ENCODE results near the gene ORC1. TPM values are rescaled to one million over a fixed set of nuclear protein-coding genes. Genes with fewer than 3 reads are reported as not detected.

ORC1 gene
- total RNA-seq, 4 donors from 2014 or later = 0.25 to 1.6 (median 0.92) TPM

DNA sequence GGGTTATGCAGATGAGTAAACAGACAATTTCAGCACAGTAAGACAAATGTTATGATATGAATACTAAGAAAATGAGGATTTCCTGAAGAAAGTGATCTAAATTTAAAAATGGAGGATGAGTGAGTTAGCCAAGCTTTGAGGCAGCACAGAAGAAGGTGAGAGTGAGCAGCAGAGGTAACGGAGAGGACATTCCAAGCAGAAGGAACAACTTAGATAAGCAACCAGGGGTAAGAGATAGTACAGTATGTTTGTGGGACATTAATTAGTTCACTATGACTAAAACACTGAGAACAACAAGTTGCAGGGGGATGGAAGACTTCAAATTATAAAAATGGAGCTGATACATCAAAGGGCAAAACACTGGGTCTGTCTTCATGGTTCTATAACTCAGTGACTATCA lies 22.9 kb upstream of the ORC1 start:
- TF ChIP-seq, protein P1, sequence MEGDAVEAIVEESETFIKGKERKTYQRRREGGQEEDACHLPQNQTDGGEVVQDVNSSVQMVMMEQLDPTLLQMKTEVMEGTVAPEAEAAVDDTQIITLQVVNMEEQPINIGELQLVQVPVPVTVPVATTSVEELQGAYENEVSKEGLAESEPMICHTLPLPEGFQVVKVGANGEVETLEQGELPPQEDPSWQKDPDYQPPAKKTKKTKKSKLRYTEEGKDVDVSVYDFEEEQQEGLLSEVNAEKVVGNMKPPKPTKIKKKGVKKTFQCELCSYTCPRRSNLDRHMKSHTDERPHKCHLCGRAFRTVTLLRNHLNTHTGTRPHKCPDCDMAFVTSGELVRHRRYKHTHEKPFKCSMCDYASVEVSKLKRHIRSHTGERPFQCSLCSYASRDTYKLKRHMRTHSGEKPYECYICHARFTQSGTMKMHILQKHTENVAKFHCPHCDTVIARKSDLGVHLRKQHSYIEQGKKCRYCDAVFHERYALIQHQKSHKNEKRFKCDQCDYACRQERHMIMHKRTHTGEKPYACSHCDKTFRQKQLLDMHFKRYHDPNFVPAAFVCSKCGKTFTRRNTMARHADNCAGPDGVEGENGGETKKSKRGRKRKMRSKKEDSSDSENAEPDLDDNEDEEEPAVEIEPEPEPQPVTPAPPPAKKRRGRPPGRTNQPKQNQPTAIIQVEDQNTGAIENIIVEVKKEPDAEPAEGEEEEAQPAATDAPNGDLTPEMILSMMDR (IDR thresholded peaks at IDR 0.05) = no peak
- no peak for ATAC-seq (ENCODE audit: low FRiP score)
- no peak for DNase-seq (ENCODE audit: low spot score)

DNA sequence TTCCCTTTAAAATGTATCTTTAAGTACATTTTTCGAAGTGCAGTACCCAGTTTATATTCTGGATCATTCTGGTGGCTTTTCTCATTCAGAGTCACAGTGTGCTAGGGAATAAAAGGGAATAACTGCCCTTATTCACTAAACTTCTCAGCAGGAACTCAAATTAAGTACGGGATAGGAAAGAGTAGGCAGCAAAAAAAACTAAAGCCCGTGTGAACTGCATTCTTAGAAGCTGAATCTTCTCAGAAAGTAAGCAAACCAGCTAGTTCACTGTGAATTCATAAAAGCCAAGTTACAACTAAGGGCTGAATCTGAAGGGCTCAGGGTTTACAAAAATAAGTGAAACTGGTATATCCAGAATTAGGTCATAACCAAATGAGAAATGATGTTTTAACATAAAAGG lies 22.1 kb upstream of the ORC1 start:
- ATAC-seq (ENCODE audit: low FRiP score) (no peak), DNase-seq (ENCODE audit: low spot score) (no peak)
- TF ChIP-seq, protein P1 (IDR thresholded peaks at IDR 0.05) = no peak

DNA sequence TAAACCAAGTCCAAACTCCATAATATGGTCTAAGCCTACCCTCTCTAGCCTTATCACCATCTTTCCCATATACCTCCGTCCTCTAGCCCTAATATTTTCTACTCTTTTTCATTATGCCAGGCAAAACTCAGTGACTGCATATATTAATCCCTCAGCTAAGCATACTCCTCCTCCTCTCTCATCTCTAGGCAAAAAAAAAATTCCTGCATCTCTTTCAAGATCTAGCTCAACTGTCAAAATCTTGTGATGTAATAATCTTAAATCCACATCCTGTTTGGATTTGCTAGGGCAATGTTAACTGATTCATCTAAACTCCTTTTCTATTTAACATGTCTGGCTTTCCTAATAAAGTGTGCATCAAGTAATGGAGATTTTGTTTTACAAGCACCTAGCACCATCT lies 20.6 kb upstream of the ORC1 start:
- ATAC-seq (ENCODE audit: low FRiP score) (no peak), DNase-seq (ENCODE audit: low spot score) (no peak)
- TF ChIP-seq, protein P1 (IDR thresholded peaks at IDR 0.05) = no peak

DNA sequence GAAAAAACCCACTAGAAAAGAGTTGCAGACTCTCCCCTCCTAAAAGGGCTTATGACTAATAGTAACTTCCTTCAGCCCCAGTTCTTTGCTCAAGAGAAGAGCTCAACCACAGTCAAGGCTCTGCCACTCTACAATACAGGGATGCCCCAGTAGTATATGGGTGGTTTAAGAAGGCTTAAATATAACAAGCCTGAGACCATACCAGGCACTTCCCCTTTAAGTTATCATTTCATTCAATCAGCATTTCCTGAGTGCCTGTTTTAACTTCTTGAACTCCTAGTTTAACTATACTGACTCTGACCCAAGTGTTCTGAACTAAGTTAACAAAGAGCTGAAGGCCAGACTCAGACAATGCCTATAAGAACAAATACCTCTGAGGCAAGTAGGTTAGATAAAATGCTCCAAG lies 20.0 kb upstream of the ORC1 start:
- DNase-seq (ENCODE audit: low spot score) = no peak
- no peak for ATAC-seq (ENCODE audit: low FRiP score)
- TF ChIP-seq, protein P1 (IDR thresholded peaks at IDR 0.05) = no peak

DNA sequence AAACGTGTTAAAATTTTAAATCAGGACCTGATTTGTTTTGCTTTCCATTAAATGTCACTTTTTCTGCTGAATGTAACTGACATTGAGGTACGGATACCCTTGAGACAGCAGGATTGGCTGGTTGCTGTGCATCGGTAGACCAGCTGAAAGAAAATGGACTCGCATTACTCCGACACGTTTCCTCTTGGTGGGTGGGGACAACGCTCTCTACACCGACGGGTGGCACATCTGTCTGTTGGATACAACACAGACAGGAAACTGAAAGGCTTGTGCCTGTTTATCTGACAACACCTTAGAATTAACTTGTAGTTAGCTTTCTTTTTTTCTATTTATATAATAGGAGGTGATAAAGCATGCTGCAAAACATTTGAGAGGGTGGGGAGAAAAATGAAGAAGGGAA lies 19.5 kb upstream of the ORC1 start:
- no peak for DNase-seq (ENCODE audit: low spot score)
- ATAC-seq (ENCODE audit: low FRiP score) = no peak
- TF ChIP-seq, protein P1 (IDR thresholded peaks at IDR 0.05) = no peak

DNA sequence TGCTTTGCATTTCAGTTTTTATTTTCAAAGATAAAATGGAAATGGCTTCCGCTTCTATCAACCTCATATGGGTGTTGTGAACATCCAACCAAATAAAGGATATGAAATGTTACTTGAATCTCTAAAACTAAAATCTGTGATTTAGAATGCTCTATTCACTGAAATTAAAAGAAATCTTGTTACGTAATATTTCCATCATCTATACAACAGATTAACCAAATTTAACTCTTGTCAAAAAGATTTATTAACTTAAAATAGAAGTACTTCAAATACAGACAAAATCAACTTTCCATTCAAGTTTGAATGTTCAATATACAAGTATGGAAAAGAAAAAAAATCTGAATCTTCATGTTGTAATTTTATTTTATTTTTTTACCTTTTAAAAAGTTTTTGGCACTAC lies 18.8 kb upstream of the ORC1 start:
- ATAC-seq (ENCODE audit: low FRiP score) = no peak
- TF ChIP-seq, protein P1 (IDR thresholded peaks at IDR 0.05) = no peak
- no peak for DNase-seq (ENCODE audit: low spot score)

DNA sequence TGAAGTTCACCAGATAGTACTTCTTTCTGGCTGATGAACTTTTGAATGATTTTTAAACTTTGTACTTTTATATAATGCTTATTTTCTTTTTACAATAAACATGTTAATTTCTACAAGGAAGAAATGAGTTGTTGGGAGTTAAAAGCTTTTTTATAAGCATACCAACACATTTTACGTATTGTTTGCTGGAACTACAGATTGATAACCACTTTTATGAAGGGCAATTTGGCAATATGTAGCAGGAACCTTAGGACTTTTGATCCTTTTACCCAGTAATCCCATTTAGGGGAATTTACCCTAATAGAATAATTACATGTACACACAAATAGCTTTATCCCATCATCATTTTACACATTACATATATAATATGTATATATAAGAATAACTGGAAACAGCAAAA lies 16.5 kb upstream of the ORC1 start:
- ATAC-seq (ENCODE audit: low FRiP score) = no peak
- TF ChIP-seq, protein P1 (IDR thresholded peaks at IDR 0.05) = no peak
- DNase-seq (ENCODE audit: low spot score) = no peak

Measured in omental fat pad (tissue), 4 donors.